Natural killer cell treated with Interleukin-12 subunit alpha and Interleukin-12 subunit beta and Interleukin-15 and Interleukin-18, amount 100 ng/mL, for 72 hours (primary cell): Measurements from ENCODE around the gene UBE2D4. TPM values are rescaled to one million over a fixed set of nuclear protein-coding genes. Genes with fewer than 3 reads are reported as not detected.

Experiments used
- ATAC-seq, 2 donors: fragments of 150-1000 bp; cut with Tn5 transposase in 1 of 2; sonication (Bioruptor Pico), chemical (Tn5 transposase) in 1 of 2; 2 replicates each; pipeline ENCODE4 v1.10.0; 2021
- DNase-seq: peaks from one replicate; pipeline ENCODE4 v3.0.0; 2022; ENCODE audit warnings: low spot score
- H3K27ac Mint-ChIP-seq, 2 donors: 1 replicate in 1 of 2; 2 replicates in 1 of 2; pipeline ENCODE4 v1.8.0; 2022; ENCODE audit warnings: mixed read lengths in 2 of 2, mild to moderate bottlenecking in 1 of 2, moderate library complexity in 1 of 2
- H3K27me3 Mint-ChIP-seq, 2 donors: 1 replicate in 1 of 2; 2 replicates in 1 of 2; pipeline ENCODE4 v1.8.0; 2022; ENCODE audit warnings: mixed read lengths in 2 of 2
- H3K36me3 Mint-ChIP-seq: one replicate; pipeline ENCODE4 v1.8.0; 2022; ENCODE audit warnings: mixed read lengths
- H3K4me1 Mint-ChIP-seq, 2 donors: 1 replicate in 1 of 2; 2 replicates in 1 of 2; pipeline ENCODE4 v1.8.0; 2022; ENCODE audit warnings: low read depth in 2 of 2, mixed read lengths in 2 of 2, mild to moderate bottlenecking in 1 of 2
- H3K4me3 Mint-ChIP-seq: one replicate; pipeline ENCODE4 v1.8.0; 2022; ENCODE audit warnings: mixed read lengths
- H3K9me3 Mint-ChIP-seq: 2 replicates; pipeline ENCODE4 v1.8.0; 2022; ENCODE audit warnings: mixed read lengths
- total RNA-seq, 2 donors: library from RNA; stranded (reverse); gene quantifications; one replicate each; pipeline ENCODE4 v1.2.3, GENCODE V29; 2022

UBE2D4 gene
- total RNA-seq, result 10 to 100 TPM; 10.8 to 11.2 TPM

- Mint-ChIP-seq H3K4me3 (peak within 1 kb of the TSS; percentile 89), H3K36me3 (no peaks in the 10 kb centered on the region), H3K9me3 (no peaks in the 10 kb centered on the region), H3K27ac (peak within 1 kb of the TSS; percentile 77 to 83), H3K27me3 (no peaks in the 10 kb centered on the region), H3K4me1 (peaks cover 23 to 33% of the 10 kb centered on the region in 2 donors)
- peak; percentile 91 for DNase-seq
- peak; percentile 96 to 97 for ATAC-seq
Observed at GRCh38 chr7:43925984-43926797, at the start of gene UBE2D4. TSS of gene UBE2D4 (plus strand) at chr7:43926436. CDS start at chr7:43926533, 97 bp downstream.

- ATAC-seq, result peak; percentile 48 to 54
- peaks cover 9% of the 10 kb centered on the region for H3K36me3 Mint-ChIP-seq
- no peak overlapping the region for H3K4me3 Mint-ChIP-seq
- DNase-seq, result no peak
- no peaks in the 10 kb centered on the region for H3K27me3 Mint-ChIP-seq
- H3K4me1 Mint-ChIP-seq, result peaks cover 0 to 11% of the 10 kb centered on the region in 2 donors
- no peak overlapping the region for H3K27ac Mint-ChIP-seq
- no peaks in the 10 kb centered on the region for H3K9me3 Mint-ChIP-seq
Observed at GRCh38 chr7:43876976-43877745, 49.1 kb upstream of the UBE2D4 start.

GRCh38 chr7:43877968-43878864 is 48.0 kb upstream of the UBE2D4 start:
- Mint-ChIP-seq H3K27me3 (no peaks in the 10 kb centered on the region), H3K27ac (peak overlapping the region in 1 of 2 donors; percentile 33), H3K4me3 (no peak overlapping the region), H3K9me3 (no peaks in the 10 kb centered on the region), H3K36me3 (peaks cover 9% of the 10 kb centered on the region), H3K4me1 (peaks cover 0 to 10% of the 10 kb centered on the region in 2 donors)
- ATAC-seq (no peak), DNase-seq (no peak)

GRCh38 chr7:43878867-43879266 is 47.4 kb upstream of the UBE2D4 start:
- no peak overlapping the region for H3K4me3 Mint-ChIP-seq
- H3K27me3 Mint-ChIP-seq, result no peaks in the 10 kb centered on the region
- ATAC-seq, result no peak
- H3K4me1 Mint-ChIP-seq, result peaks cover 0 to 12% of the 10 kb centered on the region in 2 donors
- H3K36me3 Mint-ChIP-seq, result peaks cover 13% of the 10 kb centered on the region
- no peak overlapping the region for H3K27ac Mint-ChIP-seq
- no peaks in the 10 kb centered on the region for H3K9me3 Mint-ChIP-seq
- DNase-seq, result no peak

- DNase-seq, result no peak
- H3K9me3 Mint-ChIP-seq, result no peaks in the 10 kb centered on the region
- no peak overlapping the region for H3K27ac Mint-ChIP-seq
- H3K4me1 Mint-ChIP-seq, result peaks cover 0 to 12% of the 10 kb centered on the region in 2 donors
- H3K4me3 Mint-ChIP-seq, result no peak overlapping the region
- H3K36me3 Mint-ChIP-seq, result peaks cover 17% of the 10 kb centered on the region
- no peak for ATAC-seq
- H3K27me3 Mint-ChIP-seq, result no peaks in the 10 kb centered on the region
Observed at GRCh38 chr7:43879477-43879876, 46.8 kb upstream of the UBE2D4 start.

- ATAC-seq (no peak), DNase-seq (no peak)
- no peak overlapping the region for H3K27ac Mint-ChIP-seq
- H3K4me3 Mint-ChIP-seq, result no peak overlapping the region
- no peaks in the 10 kb centered on the region for H3K27me3 Mint-ChIP-seq
- peaks cover 17% of the 10 kb centered on the region for H3K36me3 Mint-ChIP-seq
- no peaks in the 10 kb centered on the region for H3K9me3 Mint-ChIP-seq
- H3K4me1 Mint-ChIP-seq, result peaks cover 0 to 12% of the 10 kb centered on the region in 2 donors
Observed at GRCh38 chr7:43880596-43880995, 45.6 kb upstream of the UBE2D4 start.

- ATAC-seq (no peak), DNase-seq (no peak)
- H3K36me3 Mint-ChIP-seq, result peaks cover 13% of the 10 kb centered on the region
- H3K9me3 Mint-ChIP-seq, result no peaks in the 10 kb centered on the region
- H3K4me1 Mint-ChIP-seq, result peaks cover 5 to 8% of the 10 kb centered on the region in 2 donors
- no peak overlapping the region for H3K4me3 Mint-ChIP-seq
- H3K27me3 Mint-ChIP-seq, result no peaks in the 10 kb centered on the region
- no peak overlapping the region for H3K27ac Mint-ChIP-seq
Observed at GRCh38 chr7:43884209-43884608, 42.0 kb upstream of the UBE2D4 start.

- Mint-ChIP-seq H3K36me3 (peaks cover 13% of the 10 kb centered on the region), H3K4me1 (peaks cover 8 to 10% of the 10 kb centered on the region in 2 donors), H3K9me3 (no peaks in the 10 kb centered on the region), H3K27ac (no peak overlapping the region), H3K27me3 (no peaks in the 10 kb centered on the region), H3K4me3 (no peak overlapping the region)
- ATAC-seq (no peak), DNase-seq (no peak)
Observed at GRCh38 chr7:43884617-43885016, 41.6 kb upstream of the UBE2D4 start.

- ATAC-seq (no peak), DNase-seq (no peak)
- H3K4me3 Mint-ChIP-seq, result no peak overlapping the region
- H3K4me1 Mint-ChIP-seq, result peaks cover 37 to 39% of the 10 kb centered on the region in 2 donors
- H3K9me3 Mint-ChIP-seq, result no peaks in the 10 kb centered on the region
- peaks cover 0 to 6% of the 10 kb centered on the region in 2 donors for H3K27me3 Mint-ChIP-seq
- no peak overlapping the region for H3K27ac Mint-ChIP-seq
- no peaks in the 10 kb centered on the region for H3K36me3 Mint-ChIP-seq
Observed at GRCh38 chr7:43888993-43889945, 37.0 kb upstream of the UBE2D4 start.

GRCh38 chr7:43890468-43890867 is 35.8 kb upstream of the UBE2D4 start:
- no peak for ATAC-seq
- no peaks in the 10 kb centered on the region for H3K9me3 Mint-ChIP-seq
- no peaks in the 10 kb centered on the region for H3K36me3 Mint-ChIP-seq
- peaks cover 46% of the 10 kb centered on the region in 2 donors for H3K4me1 Mint-ChIP-seq
- no peak overlapping the region for H3K4me3 Mint-ChIP-seq
- H3K27me3 Mint-ChIP-seq, result peaks cover 0 to 6% of the 10 kb centered on the region in 2 donors
- no peak for DNase-seq
- no peak overlapping the region for H3K27ac Mint-ChIP-seq

- H3K27me3 Mint-ChIP-seq, result peaks cover 0 to 9% of the 10 kb centered on the region in 2 donors
- H3K4me1 Mint-ChIP-seq, result peaks cover 50% of the 10 kb centered on the region in 2 donors
- peaks cover 4% of the 10 kb centered on the region for H3K36me3 Mint-ChIP-seq
- H3K27ac Mint-ChIP-seq, result no peak overlapping the region
- DNase-seq (no peak), ATAC-seq (no peak)
- no peaks in the 10 kb centered on the region for H3K9me3 Mint-ChIP-seq
- H3K4me3 Mint-ChIP-seq, result no peak overlapping the region
Observed at GRCh38 chr7:43891069-43891955, 34.9 kb upstream of the UBE2D4 start.
